Thyroid gland (tissue), 4 donors: ENCODE data around the gene DDX54.

Experiments used
- CTCF ChIP-seq, 6 experiments: fragments of 200-600 bp in 3 of 6; fragments of 450-650 bp in 3 of 6; sonication (generic) in 3 of 6; IDR thresholded peaks; one replicate each; pipeline ENCODE4 v1.5.1; 2016 to 2019; ENCODE audit warnings: antibody characterized with exemption in 6 of 6, mild to moderate bottlenecking in 2 of 6, inconsistent platforms in 1 of 6, moderate library complexity in 1 of 6
- POLR2A ChIP-seq, 2 donors: fragments of 450-650 bp; IDR thresholded peaks; one replicate each; pipeline ENCODE4 v1.6.1; 2017; ENCODE audit warnings: antibody characterized with exemption in 2 of 2, mild to moderate bottlenecking in 2 of 2, moderate library complexity in 1 of 2

- no peak for TF ChIP-seq CTCF (IDR thresholded peaks at IDR 0.05)
- TF ChIP-seq POLR2A (IDR thresholded peaks at IDR 0.05): no peak
These were observed 26.7 kb downstream of the DDX54 start for GRCh38 chr12:113158439-113159203.
